Stimulated activated naive CD8-positive, alpha-beta T cell treated with anti-CD3 and anti-CD28 coated beads, Interleukin-15, Interleukin-2, amounts not matched to agents 100 U/mL and 50 U/mL, for 24 hours (primary cell): ENCODE results near the gene METTL4.

ENCODE experiments used
- ATAC-seq: fragments of 150-1000 bp; cut with Tn5 transposase; one replicate; pipeline ENCODE4 v1.10.0; 2021
- DNase-seq: peaks from one replicate; pipeline ENCODE4 v3.0.0; 2021

Gene METTL4

GRCh38 chr18:2571200-2572170 lies at the start of gene METTL4, which contains the start of gene NDC80:
METTL4 (minus strand) TSS chr18:2571505; CDS start chr18:2567216, 4,289 bp downstream.
NDC80 (plus strand) TSS chr18:2571557; CDS start chr18:2572986, 1,429 bp downstream.
- ATAC-seq (peak; percentile 95), DNase-seq (peak; percentile 87)

GRCh38 chr18:2618009-2618408 lies 46.7 kb upstream of the METTL4 start:
- ATAC-seq (no peak), DNase-seq (no peak)

GRCh38 chr18:2617401-2617998 lies 46.2 kb upstream of the METTL4 start:
- DNase-seq (no peak), ATAC-seq (no peak)

GRCh38 chr18:2612996-2613395 lies 41.7 kb upstream of the METTL4 start:
- no peak for DNase-seq
- no peak for ATAC-seq

GRCh38 chr18:2610549-2610948 lies 39.2 kb upstream of the METTL4 start:
- ATAC-seq, result no peak
- no peak for DNase-seq

GRCh38 chr18:2609604-2610003 lies 38.3 kb upstream of the METTL4 start:
- DNase-seq, result no peak
- ATAC-seq, result no peak

- ATAC-seq (no peak), DNase-seq (no peak)
These were observed 35.0 kb upstream of the METTL4 start for GRCh38 chr18:2606335-2606734.

- DNase-seq (no peak), ATAC-seq (no peak)
These were observed 31.5 kb upstream of the METTL4 start for GRCh38 chr18:2602844-2603243.

GRCh38 chr18:2597639-2598038 lies 26.3 kb upstream of the METTL4 start:
- no peak for ATAC-seq
- DNase-seq, result no peak

- DNase-seq (no peak), ATAC-seq (no peak)
These were observed 19.0 kb upstream of the METTL4 start for GRCh38 chr18:2590303-2590702.

- ATAC-seq (peak; percentile 62), DNase-seq (no peak)
These were observed 18.2 kb upstream of the METTL4 start for GRCh38 chr18:2589345-2590068.

GRCh38 chr18:2588666-2589344 lies 17.5 kb upstream of the METTL4 start:
- ATAC-seq (no peak), DNase-seq (no peak)

- no peak for DNase-seq
- ATAC-seq, result no peak
These were observed 16.5 kb upstream of the METTL4 start for GRCh38 chr18:2587788-2588187.

- no peak for ATAC-seq
- DNase-seq, result no peak
These were observed 2.1 kb upstream of the METTL4 start for GRCh38 chr18:2573408-2573807.

GRCh38 chr18:2572892-2573291 lies 1.6 kb upstream of the METTL4 start:
- ATAC-seq (no peak), DNase-seq (no peak)

GRCh38 chr18:2572171-2572569 lies 865 bp upstream of the METTL4 start:
- no peak for DNase-seq
- ATAC-seq, result no peak

- ATAC-seq (peak; percentile 55), DNase-seq (peak; percentile 66)
These were observed 519 bp downstream of the METTL4 start for GRCh38 chr18:2570772-2571199.

GRCh38 chr18:2569338-2570207 lies 1.7 kb downstream of the METTL4 start:
- DNase-seq, result no peak
- ATAC-seq, result no peak

GRCh38 chr18:2568605-2569004 lies 2.7 kb downstream of the METTL4 start:
- DNase-seq (no peak), ATAC-seq (no peak)

- DNase-seq (no peak), ATAC-seq (no peak)
These were observed 3.2 kb downstream of the METTL4 start for GRCh38 chr18:2568129-2568528.

GRCh38 chr18:2564373-2564772 lies 6.9 kb downstream of the METTL4 start:
- ATAC-seq, result no peak
- DNase-seq, result no peak
